Caco-2 (cell line): ENCODE results near the gene SCUBE1. TPM values are rescaled to one million over a fixed set of nuclear protein-coding genes. Genes with fewer than 3 reads are reported as not detected.

Experiments
- BruUV-seq: library from RNA; stranded (reverse); fragments of 400-500 nt; replicated peaks from 2 replicates; lab custom pipeline; 2021; lab: Mats Ljungman, UMichigan
- CTCF ChIA-PET: fragments of 300-600 bp; sonication (Branson Sonifier 250); formaldehyde crosslinking; loops from one replicate; lab custom pipeline; 2022; ENCODE audit warnings: antibody characterized with exemption; lab: Charles Lee
- POLR2A ChIA-PET: fragments of 300-600 bp; sonication (Branson Sonifier 250); formaldehyde crosslinking; loops from one replicate; lab custom pipeline; 2022; ENCODE audit warnings: antibody characterized with exemption; lab: Charles Lee
- DNase-seq, 2 experiments: peaks; one replicate each; pipeline versions ENCODE4 v3.0.0 to v3.0.0-alpha.2; 2020 to 2022
- H3K27me3 ChIP-seq: replicated peaks from 2 replicates; pipeline ENCODE4 v1.6.0; 2011; ENCODE audit warnings: low read length; ENCODE audit not compliant: control insufficient read depth, insufficient read depth
- H3K36me3 ChIP-seq: 2 replicates; pipeline ENCODE4 v1.5.1; 2011; ENCODE audit warnings: low read length; ENCODE audit not compliant: control insufficient read depth, insufficient read depth
- H3K4me1 ChIP-seq: fragments of 250-450 bp; sonication (Bioruptor Pico); 2 replicates; pipeline ENCODE4 v1.5.1; 2020; ENCODE audit warnings: mild to moderate bottlenecking
- H3K4me3 ChIP-seq: 2 replicates; pipeline ENCODE4 v1.5.1; 2011; ENCODE audit warnings: low read depth, mild to moderate bottlenecking, control low read depth, low read length
- H3K9me3 ChIP-seq: fragments of 250-450 bp; sonication (Bioruptor Pico); 2 replicates; pipeline ENCODE4 v1.5.1; 2020; ENCODE audit warnings: mild to moderate bottlenecking, moderate library complexity
- H3K27ac Mint-ChIP-seq: one replicate; pipeline ENCODE4 v1.8.0; 2022; ENCODE audit warnings: mixed read lengths; ENCODE audit not compliant: unreplicated experiment
- H3K27me3 Mint-ChIP-seq: one replicate; pipeline ENCODE4 v1.8.0; 2022; ENCODE audit warnings: mixed read lengths; ENCODE audit not compliant: insufficient read depth, unreplicated experiment
- H3K36me3 Mint-ChIP-seq: one replicate; pipeline ENCODE4 v1.8.0; 2022; ENCODE audit warnings: mild to moderate bottlenecking, mixed read lengths; ENCODE audit not compliant: insufficient read depth, unreplicated experiment
- H3K4me1 Mint-ChIP-seq: one replicate; pipeline ENCODE4 v1.8.0; 2022; ENCODE audit warnings: low read depth, mixed read lengths; ENCODE audit not compliant: unreplicated experiment
- H3K4me3 Mint-ChIP-seq: one replicate; pipeline ENCODE4 v1.8.0; 2022; ENCODE audit warnings: mild to moderate bottlenecking, moderate library complexity, mixed read lengths; ENCODE audit not compliant: unreplicated experiment
- H3K9me3 Mint-ChIP-seq: one replicate; pipeline ENCODE4 v1.8.0; 2022; ENCODE audit warnings: mixed read lengths; ENCODE audit not compliant: unreplicated experiment
- intact Hi-C: fragments of 100-400 bp; cut with micrococcal nuclease; formaldehyde crosslinking; loops from one replicate; pipeline ENCODE4 v1.10.0; 2022; ENCODE audit not compliant: unreplicated experiment
- total RNA-seq: library from RNA; stranded (reverse); gene quantifications from 2 replicates; pipeline ENCODE4 v1.2.3, GENCODE V29; 2022
- TF ChIP-seq, protein P1 (sequence below), 2 experiments: fragments of 200-600 bp in 1 of 2; IDR thresholded peaks; 1 replicate in 1 of 2; 2 replicates in 1 of 2; pipeline versions ENCODE4 v1.5.1 to v1.8.0; 2011 to 2022; ENCODE audit warnings: antibody characterized with exemption in 1 of 2, control low read depth in 1 of 2, inconsistent platforms in 1 of 2, low read depth in 1 of 2, low read length in 1 of 2, mild to moderate bottlenecking in 1 of 2, moderate library complexity in 1 of 2; ENCODE audit not compliant: insufficient read depth in 1 of 2, severe bottlenecking in 1 of 2, unreplicated experiment in 1 of 2

SCUBE1 gene
- total RNA-seq, 1 experiment from 2014 or later = not detected

DNA sequence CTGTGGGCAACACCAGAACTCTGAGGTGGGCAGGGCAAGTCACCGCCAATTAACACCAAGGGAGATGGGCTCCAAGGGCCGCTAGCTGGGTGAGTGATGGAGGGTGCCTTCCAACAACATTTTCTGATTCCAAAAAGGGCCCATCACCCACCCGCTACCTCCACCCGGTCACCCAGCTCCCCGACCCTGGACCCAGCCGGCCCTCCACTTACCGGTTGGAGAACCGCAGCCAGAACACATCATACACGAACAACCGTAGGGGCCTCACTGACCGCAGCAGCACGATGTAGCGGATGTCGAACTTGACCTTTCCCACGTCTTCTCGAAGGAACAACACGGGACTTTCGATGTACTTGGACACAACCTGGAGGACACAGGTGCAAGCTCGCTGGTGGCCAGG, 171.0 kb downstream of the SCUBE1 start:
- no peaks in the 10 kb centered on the region for H3K9me3 Mint-ChIP-seq
- Histone ChIP-seq H3K4me3 (no peak overlapping the region), H3K4me1 (no peaks in the 10 kb centered on the region), H3K27me3 (no peaks in the 10 kb centered on the region), H3K9me3 (no peaks in the 10 kb centered on the region), H3K36me3 (peaks cover 4% of the 10 kb centered on the region; the same call in 1 of the 2 replicates)
- no peaks in the 10 kb centered on the region for H3K4me1 Mint-ChIP-seq
- no peak overlapping the region for H3K4me3 Mint-ChIP-seq
- peaks cover 38% of the 10 kb centered on the region for H3K36me3 Mint-ChIP-seq
- no peak overlapping the region for H3K27ac Mint-ChIP-seq
- TF ChIP-seq, protein P1, sequence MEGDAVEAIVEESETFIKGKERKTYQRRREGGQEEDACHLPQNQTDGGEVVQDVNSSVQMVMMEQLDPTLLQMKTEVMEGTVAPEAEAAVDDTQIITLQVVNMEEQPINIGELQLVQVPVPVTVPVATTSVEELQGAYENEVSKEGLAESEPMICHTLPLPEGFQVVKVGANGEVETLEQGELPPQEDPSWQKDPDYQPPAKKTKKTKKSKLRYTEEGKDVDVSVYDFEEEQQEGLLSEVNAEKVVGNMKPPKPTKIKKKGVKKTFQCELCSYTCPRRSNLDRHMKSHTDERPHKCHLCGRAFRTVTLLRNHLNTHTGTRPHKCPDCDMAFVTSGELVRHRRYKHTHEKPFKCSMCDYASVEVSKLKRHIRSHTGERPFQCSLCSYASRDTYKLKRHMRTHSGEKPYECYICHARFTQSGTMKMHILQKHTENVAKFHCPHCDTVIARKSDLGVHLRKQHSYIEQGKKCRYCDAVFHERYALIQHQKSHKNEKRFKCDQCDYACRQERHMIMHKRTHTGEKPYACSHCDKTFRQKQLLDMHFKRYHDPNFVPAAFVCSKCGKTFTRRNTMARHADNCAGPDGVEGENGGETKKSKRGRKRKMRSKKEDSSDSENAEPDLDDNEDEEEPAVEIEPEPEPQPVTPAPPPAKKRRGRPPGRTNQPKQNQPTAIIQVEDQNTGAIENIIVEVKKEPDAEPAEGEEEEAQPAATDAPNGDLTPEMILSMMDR (IDR thresholded peaks at IDR 0.05; ENCODE audit: insufficient read depth in 1 of 2, low read depth in 1 of 2, low read length in 1 of 2, severe bottlenecking in 1 of 2, unreplicated experiment in 1 of 2) = no peak
- ChIA-PET POLR2A (no interaction called here), CTCF (no interaction called here)
- no peaks in the 10 kb centered on the region for H3K27me3 Mint-ChIP-seq
- no TSS peak for BruUV-seq
- intact Hi-C loops = no loop called here
- DNase-seq = no peak

DNA sequence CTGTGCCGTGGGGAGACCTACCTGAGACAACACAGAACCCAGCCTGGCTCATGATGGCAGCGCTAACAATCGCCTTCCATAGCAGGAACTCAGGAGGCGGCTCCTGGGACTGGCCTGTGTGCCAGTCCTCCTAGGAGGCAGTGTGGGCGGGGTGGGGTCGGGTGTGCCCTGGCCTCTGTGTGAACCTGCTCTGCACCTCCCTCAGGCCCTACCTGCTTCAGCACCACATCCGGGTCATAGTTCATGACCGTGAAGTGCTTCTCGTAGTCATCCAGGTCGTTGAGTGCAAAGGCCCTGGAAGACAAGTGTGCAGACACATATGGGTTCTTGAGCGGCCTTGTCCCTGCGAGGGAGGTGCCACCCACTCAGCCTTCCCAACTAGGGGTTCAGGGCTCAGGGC, 171.6 kb downstream of the SCUBE1 start:
- ChIA-PET CTCF (no interaction called here), POLR2A (no interaction called here)
- peaks cover 38% of the 10 kb centered on the region for H3K36me3 Mint-ChIP-seq
- BruUV-seq = no TSS peak
- TF ChIP-seq, protein P1 (IDR thresholded peaks at IDR 0.05; ENCODE audit: insufficient read depth in 1 of 2, low read depth in 1 of 2, low read length in 1 of 2, severe bottlenecking in 1 of 2, unreplicated experiment in 1 of 2) = no peak
- intact Hi-C loops = no loop called here
- no peaks in the 10 kb centered on the region for H3K27me3 Mint-ChIP-seq
- no peaks in the 10 kb centered on the region for H3K9me3 Mint-ChIP-seq
- Histone ChIP-seq H3K9me3 (no peaks in the 10 kb centered on the region), H3K4me3 (no peak overlapping the region), H3K27me3 (no peaks in the 10 kb centered on the region), H3K4me1 (no peaks in the 10 kb centered on the region), H3K36me3 (peaks cover 4% of the 10 kb centered on the region; the same call in 1 of the 2 replicates)
- DNase-seq = no peak
- H3K27ac Mint-ChIP-seq = no peak overlapping the region
- no peak overlapping the region for H3K4me3 Mint-ChIP-seq
- H3K4me1 Mint-ChIP-seq = no peaks in the 10 kb centered on the region

DNA sequence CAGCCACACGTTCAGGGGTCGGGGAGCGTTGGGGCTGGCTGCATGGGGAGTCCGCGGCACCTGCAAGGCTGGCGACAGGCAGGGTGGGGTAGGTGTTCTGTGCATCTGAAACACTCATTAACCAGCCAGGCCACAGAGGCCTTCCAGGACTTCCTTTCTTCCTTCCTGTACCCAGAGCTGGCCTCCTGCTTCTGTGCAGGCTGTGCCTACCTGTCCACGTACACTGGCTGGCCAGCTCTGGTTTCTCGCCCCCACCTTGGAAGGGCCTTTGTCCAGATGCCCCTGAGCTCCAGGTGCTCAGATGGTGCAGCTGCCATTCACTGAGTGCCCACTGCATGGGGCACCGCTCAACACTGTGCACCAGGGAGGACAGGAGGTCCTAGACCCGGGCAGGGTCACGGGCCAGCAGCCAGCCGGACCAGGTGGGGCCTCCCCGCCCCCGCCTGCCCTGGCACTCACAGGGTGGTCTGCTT, 172.1 kb downstream of the SCUBE1 start:
- POLR2A ChIA-PET = no interaction called here
- no TSS peak for BruUV-seq
- H3K36me3 Mint-ChIP-seq = peaks cover 38% of the 10 kb centered on the region
- H3K27me3 ChIP-seq = no peaks in the 10 kb centered on the region
- no peaks in the 10 kb centered on the region for H3K27me3 Mint-ChIP-seq
- H3K4me1 Mint-ChIP-seq = no peaks in the 10 kb centered on the region
- TF ChIP-seq, protein P1 (IDR thresholded peaks at IDR 0.05; ENCODE audit: insufficient read depth in 1 of 2, low read depth in 1 of 2, low read length in 1 of 2, severe bottlenecking in 1 of 2, unreplicated experiment in 1 of 2) = no peak
- no peak overlapping the region for H3K27ac Mint-ChIP-seq
- no peak overlapping the region for H3K4me3 Mint-ChIP-seq
- H3K9me3 ChIP-seq = no peaks in the 10 kb centered on the region
- DNase-seq = no peak
- intact Hi-C loops = no loop called here
- H3K4me3 ChIP-seq = no peak overlapping the region
- H3K4me1 ChIP-seq = no peaks in the 10 kb centered on the region
- peaks cover 4% of the 10 kb centered on the region; the same call in 1 of the 2 replicates for H3K36me3 ChIP-seq
- CTCF ChIA-PET = no interaction called here
- H3K9me3 Mint-ChIP-seq = no peaks in the 10 kb centered on the region
